ENCODE measurements around the gene MAIP1. TPM values are rescaled to one million over a fixed set of nuclear protein-coding genes. Genes with fewer than 3 reads are reported as not detected.

Gene MAIP1
- total RNA-seq, 1 experiment from 2014 or later = 24.1 TPM

DNA sequence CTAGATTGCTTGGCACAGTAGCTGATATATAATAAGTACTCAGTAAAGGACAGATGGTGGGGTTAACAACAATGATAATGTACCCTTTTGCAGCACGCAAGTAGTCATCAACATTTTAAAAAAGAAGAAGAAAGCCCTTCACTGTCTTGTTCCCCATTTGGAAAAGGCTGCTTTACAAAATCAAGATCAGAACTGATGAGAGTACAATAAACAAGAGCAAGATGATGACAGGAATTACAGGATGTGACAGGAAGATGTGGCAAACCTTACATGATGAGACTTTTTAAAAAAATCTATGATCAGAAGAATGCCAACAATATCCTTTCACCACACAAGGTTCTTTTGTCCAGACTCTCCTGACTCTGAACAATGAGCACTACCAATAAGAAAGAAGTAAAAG, 9.2 kb upstream of the MAIP1 start:
- Mint-ChIP-seq H3K4me3 (ENCODE audit: unreplicated experiment) (no peak overlapping the region), H3K36me3 (ENCODE audit: insufficient read depth, unreplicated experiment) (peaks cover 76% of the 10 kb centered on the region), H3K9me3 (ENCODE audit: unreplicated experiment) (no peaks in the 10 kb centered on the region), H3K4me1 (ENCODE audit: insufficient read depth, unreplicated experiment) (peaks cover 8% of the 10 kb centered on the region), H3K27ac (ENCODE audit: low read depth, unreplicated experiment) (no peak overlapping the region), H3K27me3 (ENCODE audit: insufficient read depth, unreplicated experiment) (no peaks in the 10 kb centered on the region)
- no TSS peak for BruUV-seq (replicated peaks)
- TF ChIP-seq, protein P1, sequence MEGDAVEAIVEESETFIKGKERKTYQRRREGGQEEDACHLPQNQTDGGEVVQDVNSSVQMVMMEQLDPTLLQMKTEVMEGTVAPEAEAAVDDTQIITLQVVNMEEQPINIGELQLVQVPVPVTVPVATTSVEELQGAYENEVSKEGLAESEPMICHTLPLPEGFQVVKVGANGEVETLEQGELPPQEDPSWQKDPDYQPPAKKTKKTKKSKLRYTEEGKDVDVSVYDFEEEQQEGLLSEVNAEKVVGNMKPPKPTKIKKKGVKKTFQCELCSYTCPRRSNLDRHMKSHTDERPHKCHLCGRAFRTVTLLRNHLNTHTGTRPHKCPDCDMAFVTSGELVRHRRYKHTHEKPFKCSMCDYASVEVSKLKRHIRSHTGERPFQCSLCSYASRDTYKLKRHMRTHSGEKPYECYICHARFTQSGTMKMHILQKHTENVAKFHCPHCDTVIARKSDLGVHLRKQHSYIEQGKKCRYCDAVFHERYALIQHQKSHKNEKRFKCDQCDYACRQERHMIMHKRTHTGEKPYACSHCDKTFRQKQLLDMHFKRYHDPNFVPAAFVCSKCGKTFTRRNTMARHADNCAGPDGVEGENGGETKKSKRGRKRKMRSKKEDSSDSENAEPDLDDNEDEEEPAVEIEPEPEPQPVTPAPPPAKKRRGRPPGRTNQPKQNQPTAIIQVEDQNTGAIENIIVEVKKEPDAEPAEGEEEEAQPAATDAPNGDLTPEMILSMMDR (IDR thresholded peaks at IDR 0.05; ENCODE audit: unreplicated experiment) = no peak
- CTCF ChIA-PET = interaction anchor here (0.7 kb wide), 1 partner anchor 12 kb away, joined by 3 read pairs; no protein-coding TSS in a partner anchor
- DNase-seq (ENCODE audit: unreplicated experiment) = no peak
- POLR2A ChIA-PET = interaction anchor here (1.1 to 1.2 kb wide), 3 partner anchors 10 to 28 kb away, joined by 3 to 5 read pairs (median 3); no protein-coding TSS in a partner anchor
- intact Hi-C loops (cut with micrococcal nuclease) = loop anchor here (10.0 kb wide), 1 partner anchor 91 kb away; the partner anchor contains the start of gene FTCDNL1

DNA sequence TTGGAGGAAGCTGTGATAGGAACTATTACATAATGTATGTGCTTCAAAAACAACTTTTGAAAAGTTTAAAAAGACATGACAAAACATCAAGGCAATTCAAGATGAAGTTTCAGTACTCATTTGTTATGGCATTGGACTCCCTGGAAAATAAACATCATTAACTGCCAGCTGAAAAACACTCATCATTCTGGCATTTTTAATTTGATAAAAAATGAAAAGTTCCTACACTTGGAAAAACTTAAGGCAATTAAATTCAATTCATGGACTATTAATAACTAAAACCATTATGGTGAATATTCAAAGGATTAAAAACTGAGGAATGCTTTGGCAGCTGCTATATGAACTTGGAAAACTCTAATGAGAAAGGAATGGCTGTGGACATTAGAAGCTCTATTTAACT, 8.5 kb upstream of the MAIP1 start:
- TSS peak; percentile 1 for BruUV-seq (replicated peaks)
- Mint-ChIP-seq H3K4me1 (ENCODE audit: insufficient read depth, unreplicated experiment) (peaks cover 13% of the 10 kb centered on the region), H3K27me3 (ENCODE audit: insufficient read depth, unreplicated experiment) (no peaks in the 10 kb centered on the region), H3K4me3 (ENCODE audit: unreplicated experiment) (no peak overlapping the region), H3K36me3 (ENCODE audit: insufficient read depth, unreplicated experiment) (peaks cover 76% of the 10 kb centered on the region), H3K27ac (ENCODE audit: low read depth, unreplicated experiment) (no peak overlapping the region), H3K9me3 (ENCODE audit: unreplicated experiment) (no peaks in the 10 kb centered on the region)
- intact Hi-C loops (cut with micrococcal nuclease) = loop anchor here (10.0 kb wide), 1 partner anchor 92 kb away; the partner anchor contains the start of gene FTCDNL1
- DNase-seq (ENCODE audit: unreplicated experiment) = no peak
- ChIA-PET CTCF (no interaction called here), POLR2A (interaction anchor here (1.2 kb wide), 1 partner anchor 11 kb away, joined by 5 read pairs; no protein-coding TSS in a partner anchor)
- TF ChIP-seq, protein P1 (IDR thresholded peaks at IDR 0.05; ENCODE audit: unreplicated experiment) = no peak

DNA sequence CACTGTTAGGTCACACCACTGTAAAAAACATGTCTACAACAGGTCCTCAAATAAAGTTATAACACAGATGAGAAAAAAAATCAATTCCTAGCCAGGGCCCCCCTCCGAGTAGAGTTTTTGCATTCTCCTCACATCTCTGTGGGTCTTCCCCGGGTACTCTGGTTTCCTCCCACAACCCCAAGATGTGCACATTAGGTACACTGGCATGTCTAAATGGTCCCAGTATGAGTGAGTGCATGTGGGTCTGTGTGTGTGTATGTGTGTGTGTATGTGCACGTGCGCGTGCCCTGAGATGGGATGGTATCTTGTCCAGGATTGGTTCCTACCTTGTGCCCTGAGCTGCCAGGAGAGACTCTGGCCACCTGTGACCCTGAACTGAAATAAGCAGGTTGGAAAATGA, 5.0 kb upstream of the MAIP1 start:
- Mint-ChIP-seq H3K36me3 (ENCODE audit: insufficient read depth, unreplicated experiment) (peaks cover 52% of the 10 kb centered on the region), H3K27ac (ENCODE audit: low read depth, unreplicated experiment) (no peak overlapping the region), H3K27me3 (ENCODE audit: insufficient read depth, unreplicated experiment) (no peaks in the 10 kb centered on the region), H3K4me3 (ENCODE audit: unreplicated experiment) (no peak overlapping the region), H3K4me1 (ENCODE audit: insufficient read depth, unreplicated experiment) (peaks cover 18% of the 10 kb centered on the region), H3K9me3 (ENCODE audit: unreplicated experiment) (no peaks in the 10 kb centered on the region)
- DNase-seq (ENCODE audit: unreplicated experiment) = no peak
- ChIA-PET CTCF (interaction anchor here (1.3 to 1.8 kb wide), 2 partner anchors 10 to 531 kb away, joined by 3 to 9 read pairs; no protein-coding TSS in a partner anchor), POLR2A (interaction anchor here (0.6 to 1.0 kb wide), 2 partner anchors 9 to 549 kb away, joined by 3 read pairs; no protein-coding TSS in a partner anchor)
- BruUV-seq (replicated peaks) = no TSS peak
- TF ChIP-seq, protein P1 (IDR thresholded peaks at IDR 0.05; ENCODE audit: unreplicated experiment) = no peak
- intact Hi-C loops (cut with micrococcal nuclease) = no loop called here

DNA sequence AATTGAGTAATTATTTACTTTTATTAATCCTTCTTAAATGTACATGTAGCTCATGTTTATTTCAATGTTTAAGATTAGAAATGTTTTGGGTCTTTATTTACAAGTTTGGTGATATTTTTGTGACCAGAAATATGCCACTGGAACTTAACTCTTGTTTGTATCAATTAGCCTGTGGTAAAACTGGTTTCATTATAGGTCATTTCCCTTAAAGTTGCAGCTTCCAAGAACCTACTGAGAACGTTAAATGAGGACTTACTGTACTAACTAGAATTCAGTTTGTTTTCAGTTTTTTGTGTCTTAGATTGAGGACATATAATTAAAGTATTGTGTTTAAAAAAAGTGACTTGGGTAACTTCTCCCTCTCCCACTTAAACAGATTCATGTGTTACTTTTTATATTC, 4.4 kb upstream of the MAIP1 start:
- ChIA-PET CTCF (interaction anchor here (0.6 to 1.8 kb wide), 3 partner anchors 10 to 530 kb away, joined by 3 to 9 read pairs (median 3); no protein-coding TSS in a partner anchor), POLR2A (interaction anchor here (0.6 to 1.0 kb wide), 3 partner anchors 10 to 549 kb away, joined by 3 read pairs; no protein-coding TSS in a partner anchor)
- no peak overlapping the region for H3K27ac Mint-ChIP-seq (ENCODE audit: low read depth, unreplicated experiment)
- peaks cover 18% of the 10 kb centered on the region for H3K4me1 Mint-ChIP-seq (ENCODE audit: insufficient read depth, unreplicated experiment)
- no TSS peak for BruUV-seq (replicated peaks)
- intact Hi-C loops (cut with micrococcal nuclease) = no loop called here
- no peaks in the 10 kb centered on the region for H3K9me3 Mint-ChIP-seq (ENCODE audit: unreplicated experiment)
- H3K36me3 Mint-ChIP-seq (ENCODE audit: insufficient read depth, unreplicated experiment) = peaks cover 46% of the 10 kb centered on the region
- no peak for DNase-seq (ENCODE audit: unreplicated experiment)
- H3K27me3 Mint-ChIP-seq (ENCODE audit: insufficient read depth, unreplicated experiment) = no peaks in the 10 kb centered on the region
- H3K4me3 Mint-ChIP-seq (ENCODE audit: unreplicated experiment) = no peak overlapping the region
- TF ChIP-seq, protein P1 (IDR thresholded peaks at IDR 0.05; ENCODE audit: unreplicated experiment) = no peak
